Measurements from ENCODE around the gene ATF6B.

Gene ATF6B

DNA sequence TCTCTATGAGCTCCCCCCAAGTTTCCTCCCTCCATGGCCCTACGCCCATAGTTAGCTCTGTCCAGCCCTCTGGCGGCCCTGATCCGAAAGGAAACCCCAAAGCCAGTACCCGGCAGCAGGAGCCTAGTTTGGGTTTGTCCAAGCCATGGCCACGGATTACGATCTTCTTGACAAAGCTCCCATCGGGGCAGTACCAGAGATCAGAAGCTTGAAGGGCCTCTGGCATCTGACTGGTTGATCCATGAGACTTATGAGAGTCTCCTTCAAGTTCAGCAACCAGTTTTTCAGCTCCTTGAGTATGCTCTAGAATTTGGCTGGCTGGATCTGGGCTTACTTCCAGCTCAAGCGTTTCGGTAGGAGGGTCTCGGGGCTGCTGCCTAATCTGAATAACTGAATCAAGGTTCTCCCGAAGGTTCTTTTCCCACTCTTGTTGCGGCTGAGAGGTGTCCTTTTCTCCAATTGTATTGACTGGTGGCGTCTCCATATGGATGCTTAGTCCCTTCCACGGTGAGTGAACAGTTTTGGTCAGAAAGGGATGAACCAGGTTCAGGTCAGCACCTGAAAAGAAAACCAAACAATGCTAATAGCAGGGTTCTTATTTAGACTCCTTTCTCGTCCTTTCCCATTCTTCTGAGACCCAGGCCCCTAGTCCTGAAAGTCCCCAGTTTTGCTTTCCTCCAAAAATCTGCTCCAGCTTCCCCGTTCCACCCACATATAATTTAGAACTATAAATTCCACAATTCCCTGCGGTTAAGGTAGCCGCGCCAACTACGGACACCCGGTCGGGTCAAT is 1.4 kb upstream of the ATF6B start:
- DNase-seq = peak; percentile 45

DNA sequence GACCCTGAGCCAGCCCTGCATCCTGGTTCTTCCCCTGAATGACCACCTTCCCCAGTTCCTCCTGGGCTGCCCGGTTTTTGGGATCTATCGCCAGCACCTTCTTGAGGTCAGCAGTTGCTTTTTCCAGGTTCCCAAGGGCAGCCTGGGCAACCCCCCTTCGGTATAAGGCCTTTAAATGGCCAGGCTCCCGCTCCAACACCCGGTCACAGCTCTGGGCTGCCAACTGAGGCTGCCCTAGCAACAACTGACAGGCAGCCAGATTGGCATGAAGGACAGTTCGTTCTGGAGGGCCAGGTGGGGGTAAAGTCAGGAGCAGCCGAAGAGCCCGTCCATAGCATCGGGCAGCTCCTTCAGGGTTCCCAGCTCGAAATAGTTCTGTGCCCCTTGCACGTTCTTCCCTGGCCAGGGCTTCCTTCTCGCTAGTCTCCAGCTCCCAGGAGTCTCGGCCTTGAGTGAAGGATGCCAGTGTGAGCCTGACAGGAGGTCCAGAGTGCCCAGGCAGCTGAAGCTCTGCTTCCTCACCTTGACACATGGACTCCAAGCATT is 778 bp upstream of the ATF6B start:
- DNase-seq = no peak

DNA sequence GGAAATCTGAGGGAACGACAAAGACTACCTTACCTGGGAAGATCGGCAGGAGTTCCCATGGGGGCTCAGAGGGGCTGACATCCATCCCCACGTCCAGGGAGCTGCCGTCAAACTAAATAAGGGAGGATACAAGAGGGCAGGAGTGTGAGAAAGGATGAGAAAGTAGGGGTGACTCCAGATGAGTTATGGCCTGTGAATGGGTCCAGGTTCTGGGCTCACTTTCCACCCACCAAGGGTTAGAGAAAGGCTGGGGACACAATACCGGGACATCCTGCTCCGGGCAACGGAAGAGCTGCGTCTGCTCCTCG is 683 bp downstream of the ATF6B start:
- no peak for DNase-seq

DNA sequence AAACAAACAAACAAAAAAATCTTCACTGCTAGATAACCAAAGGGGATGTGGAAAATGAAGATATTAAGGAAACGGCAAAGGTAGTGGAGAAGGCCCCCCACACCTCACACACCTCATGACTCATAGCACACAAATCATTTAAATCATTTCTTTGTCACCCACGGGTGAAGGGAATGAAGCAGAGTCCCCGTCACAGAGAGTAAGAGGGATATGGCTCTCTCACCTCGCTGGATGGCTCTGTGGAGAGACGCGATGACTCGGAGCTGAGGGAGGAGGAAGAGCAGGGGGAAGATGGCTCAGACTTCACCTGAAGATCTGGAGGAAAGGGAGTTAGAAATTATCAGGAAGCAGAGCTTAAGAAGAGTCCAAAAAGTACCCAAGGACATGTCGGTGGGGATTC is 1.2 kb downstream of the ATF6B start:
- no peak for DNase-seq

DNA sequence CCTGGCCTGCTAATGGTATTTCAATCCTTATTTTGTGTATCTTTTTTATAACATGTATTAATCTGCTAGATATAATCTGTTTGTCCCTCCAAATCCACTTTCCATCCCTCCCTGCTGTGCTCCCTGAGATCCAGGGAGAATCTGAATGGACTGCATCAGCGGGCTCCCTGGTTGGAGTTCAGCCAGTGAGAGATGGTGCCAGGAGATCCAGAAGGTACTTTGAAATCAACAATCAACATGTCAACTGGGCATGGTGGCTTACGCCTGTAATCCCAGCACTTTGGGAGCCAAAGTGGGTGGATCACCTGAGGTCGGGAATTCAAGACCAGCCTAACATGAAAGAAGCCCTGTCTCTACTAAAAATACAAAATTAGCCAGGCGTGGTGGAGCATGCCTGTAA is 4.4 kb downstream of the ATF6B start:
- no peak for DNase-seq

DNA sequence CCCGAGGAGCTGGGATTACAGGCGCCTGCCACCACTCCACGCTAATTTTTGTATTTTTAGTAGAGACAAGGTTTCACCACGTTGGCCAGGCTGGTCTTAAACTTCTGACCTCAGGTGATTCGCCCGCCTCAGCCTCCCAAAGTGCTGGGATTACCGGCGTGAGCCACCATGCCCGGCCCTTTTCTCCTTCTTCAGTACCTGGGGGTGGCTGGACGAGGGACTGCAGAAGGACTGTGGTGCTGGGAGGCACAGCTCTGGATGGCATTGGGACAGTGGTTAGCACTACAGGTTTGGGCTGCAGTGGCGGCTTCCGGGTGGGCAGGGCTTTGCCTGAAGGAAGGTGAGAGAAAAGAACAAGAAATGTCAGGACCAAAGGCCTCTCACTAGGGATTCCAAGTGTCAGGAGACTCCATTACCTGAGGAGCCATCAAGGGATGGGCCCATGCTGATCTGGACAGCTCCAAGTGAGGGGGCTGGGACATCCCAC is 7.4 kb downstream of the ATF6B start:
- no peak for DNase-seq

DNA sequence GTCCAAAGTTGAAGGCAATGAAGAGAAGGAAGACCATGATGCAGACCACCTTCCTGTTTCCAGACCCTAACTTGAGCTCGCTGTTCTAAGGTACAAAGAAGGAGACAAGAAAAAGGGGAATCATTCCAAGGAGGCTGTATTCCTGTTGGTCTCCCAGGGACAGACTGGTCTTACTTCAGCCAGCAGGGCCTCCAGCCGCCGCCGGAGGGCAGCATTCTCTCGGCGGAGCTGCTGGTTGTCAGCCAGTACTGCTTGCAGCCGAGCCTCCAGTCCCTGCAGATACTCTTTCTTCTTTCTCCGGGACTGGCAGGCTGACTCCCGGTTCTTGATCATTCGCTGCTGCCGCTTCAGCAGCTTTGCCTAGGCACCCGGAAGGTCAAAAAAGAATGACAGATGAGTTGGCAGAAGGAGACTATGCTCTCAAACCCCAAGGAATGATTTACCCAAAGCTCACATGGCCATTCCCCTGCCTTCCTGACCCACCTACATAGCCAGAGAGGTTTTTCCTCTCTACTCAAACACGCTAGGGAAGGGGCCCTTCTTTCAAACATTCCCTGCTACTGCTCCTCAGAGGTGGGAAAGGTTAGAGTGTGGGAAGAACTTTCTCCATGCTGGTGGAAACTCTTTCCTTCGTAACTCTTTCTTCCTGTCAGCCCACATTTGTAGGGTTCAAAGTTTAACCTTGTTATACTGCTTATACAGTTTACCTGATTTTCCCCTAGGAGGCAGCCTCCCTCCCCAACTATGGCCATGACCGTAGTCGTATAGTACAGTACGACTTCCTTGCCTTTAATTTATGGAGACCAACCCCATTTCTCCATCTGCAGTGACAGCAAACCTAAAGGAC is 9.0 kb downstream of the ATF6B start:
- peak; percentile 92 for DNase-seq

DNA sequence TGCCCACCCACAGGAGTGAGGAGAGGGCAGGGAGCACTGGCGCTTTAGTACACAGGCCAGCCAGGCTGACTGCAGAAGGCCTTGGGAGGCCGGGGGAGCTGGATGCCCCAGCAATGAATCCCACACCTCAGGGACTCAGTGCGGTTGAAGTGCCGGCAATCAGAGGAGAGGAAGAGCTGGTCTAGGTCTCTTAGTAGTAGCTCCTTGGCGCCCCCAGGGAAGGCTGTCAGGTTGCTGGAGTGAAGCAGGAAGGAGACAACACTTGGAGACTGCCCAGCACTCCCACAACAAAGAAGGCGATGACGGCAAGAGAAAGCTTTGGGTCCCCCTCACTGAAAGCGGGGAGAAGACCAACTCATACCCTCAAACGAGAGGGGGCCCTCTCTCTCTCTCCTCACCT is 10.6 kb downstream of the ATF6B start:
- DNase-seq = no peak

DNA sequence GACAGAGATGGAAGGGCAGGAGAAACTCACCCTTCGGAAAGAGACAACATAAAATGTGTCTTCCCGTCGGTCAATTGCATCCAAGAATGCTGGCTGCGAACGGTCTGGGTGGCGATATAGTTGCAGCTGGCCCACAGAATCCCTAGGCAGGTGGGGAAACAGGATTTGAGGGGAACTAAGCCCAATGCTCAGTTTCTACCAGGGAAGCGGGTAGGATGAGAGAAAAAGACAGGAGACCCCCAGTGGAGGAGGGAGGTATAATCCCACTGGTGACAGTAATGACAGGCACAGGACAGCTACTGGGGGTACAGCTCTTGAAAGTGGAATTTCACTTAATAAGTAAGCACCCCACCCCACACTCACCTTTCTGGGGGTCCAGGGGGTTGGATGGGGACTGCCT is 11.4 kb downstream of the ATF6B start:
- peak; percentile 45 for DNase-seq

DNA sequence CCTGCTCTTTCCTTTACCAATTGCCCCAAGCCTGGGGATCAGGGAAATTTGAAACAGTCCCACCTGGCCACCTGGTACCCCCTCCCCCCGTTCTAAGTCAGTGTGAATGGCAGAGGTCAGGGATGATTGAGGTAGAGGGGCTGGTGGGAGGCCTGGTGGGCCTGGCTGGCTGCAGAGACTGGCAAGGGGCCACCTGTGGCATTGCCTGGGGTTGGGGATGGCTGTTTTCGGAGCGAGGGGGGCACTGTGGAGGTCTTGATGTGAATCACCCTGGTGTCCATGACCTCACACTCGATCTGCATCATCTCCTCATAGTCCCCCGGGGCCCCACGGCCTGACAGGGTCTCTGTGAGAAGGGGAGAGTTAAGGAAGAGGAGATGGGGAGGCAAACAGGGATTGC is 12.4 kb downstream of the ATF6B start:
- no peak for DNase-seq

DNA sequence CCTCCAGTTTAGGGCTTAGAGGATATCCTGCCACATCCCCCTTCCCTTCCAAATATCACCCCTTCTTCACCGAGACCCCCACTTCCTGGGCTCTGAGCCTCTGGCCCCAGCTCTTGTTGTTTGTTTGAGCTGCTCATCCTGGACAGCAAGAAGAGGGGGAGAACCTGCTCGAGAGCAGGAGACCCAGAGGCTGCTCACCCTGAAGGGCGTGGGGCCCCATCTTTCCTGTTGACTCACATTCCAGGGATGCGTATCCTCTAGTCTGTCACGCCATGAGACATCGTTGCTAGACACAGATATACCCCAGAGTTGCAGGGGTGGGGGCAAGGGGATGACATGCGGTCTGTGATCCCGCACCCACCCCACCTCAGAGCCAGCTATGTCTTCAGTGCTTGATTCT is 13.2 kb downstream of the ATF6B start:
- peak; percentile 39 for DNase-seq

DNA sequence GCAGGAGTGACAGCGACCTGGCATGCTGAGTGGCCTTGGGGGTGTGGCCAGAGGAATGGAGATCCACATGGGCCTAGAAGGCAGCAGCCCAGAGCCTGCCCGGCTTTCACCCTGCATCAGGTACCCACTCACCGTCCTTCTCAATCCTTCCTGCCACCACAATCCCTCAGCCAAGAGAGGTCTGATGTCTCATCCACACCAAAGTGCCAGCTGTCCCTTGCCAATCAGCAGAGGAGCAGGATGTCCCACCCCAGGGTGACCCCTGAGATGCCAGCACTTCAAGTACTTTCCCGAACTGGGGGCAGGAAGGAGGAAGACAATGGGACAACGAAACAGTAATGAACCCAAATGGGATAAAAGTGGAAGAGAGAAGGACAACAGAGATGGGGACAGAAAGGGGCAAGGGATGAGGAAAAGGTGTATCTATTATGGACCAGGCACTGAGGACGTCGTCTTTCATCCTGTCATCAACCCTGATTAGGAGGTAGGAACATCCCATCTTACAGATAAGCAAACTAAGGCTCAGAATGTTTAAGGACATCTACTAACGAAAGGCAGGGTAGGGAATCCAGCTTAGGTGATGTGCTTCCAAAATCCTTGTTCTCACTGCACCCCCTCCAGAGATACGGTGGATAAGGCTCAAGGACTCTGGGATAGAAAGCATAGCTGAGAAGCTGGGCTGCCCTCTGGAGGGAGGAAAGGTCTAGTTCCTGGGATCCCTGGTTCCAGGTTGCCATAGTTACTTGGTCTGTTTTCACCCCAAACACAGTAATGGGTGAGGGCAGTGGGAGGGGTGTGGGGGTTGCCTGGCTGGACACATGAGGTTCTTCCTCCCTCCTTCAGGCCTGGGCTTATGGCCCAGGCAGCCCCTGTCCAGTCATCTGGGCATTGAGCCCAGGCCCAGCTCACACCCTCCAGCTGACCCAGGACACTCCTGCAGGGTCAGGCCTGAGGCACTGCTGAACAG is 14.4 kb downstream of the ATF6B start:
- peak; percentile 57 for DNase-seq

DNA sequence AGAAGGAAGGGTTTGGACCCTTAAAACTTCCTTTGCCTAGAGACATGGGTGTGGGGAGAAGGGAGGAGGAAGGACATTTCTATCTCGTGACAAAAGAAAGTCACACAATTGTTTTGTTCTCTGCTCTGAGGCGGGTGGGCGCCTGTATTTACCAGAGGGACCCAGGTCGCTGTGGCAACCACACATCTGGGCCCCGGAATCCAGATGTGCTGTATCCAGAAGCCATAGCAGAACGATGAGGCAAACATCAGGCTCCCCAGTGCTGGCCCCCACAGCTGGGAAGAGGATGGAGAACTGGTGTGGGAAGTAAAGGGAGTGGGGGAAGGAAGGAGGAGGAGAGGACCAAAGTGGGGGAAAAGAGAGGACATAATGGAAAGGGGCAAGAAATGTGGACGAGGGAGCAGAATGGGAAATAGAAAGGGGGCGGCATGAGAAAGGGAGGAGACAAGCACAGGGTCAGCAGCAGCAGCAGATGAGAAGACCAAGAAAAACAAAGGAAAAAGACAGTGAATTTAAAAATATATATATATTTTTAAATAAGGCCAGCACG is 15.5 kb downstream of the ATF6B start:
- DNase-seq = peak; percentile 67

DNA sequence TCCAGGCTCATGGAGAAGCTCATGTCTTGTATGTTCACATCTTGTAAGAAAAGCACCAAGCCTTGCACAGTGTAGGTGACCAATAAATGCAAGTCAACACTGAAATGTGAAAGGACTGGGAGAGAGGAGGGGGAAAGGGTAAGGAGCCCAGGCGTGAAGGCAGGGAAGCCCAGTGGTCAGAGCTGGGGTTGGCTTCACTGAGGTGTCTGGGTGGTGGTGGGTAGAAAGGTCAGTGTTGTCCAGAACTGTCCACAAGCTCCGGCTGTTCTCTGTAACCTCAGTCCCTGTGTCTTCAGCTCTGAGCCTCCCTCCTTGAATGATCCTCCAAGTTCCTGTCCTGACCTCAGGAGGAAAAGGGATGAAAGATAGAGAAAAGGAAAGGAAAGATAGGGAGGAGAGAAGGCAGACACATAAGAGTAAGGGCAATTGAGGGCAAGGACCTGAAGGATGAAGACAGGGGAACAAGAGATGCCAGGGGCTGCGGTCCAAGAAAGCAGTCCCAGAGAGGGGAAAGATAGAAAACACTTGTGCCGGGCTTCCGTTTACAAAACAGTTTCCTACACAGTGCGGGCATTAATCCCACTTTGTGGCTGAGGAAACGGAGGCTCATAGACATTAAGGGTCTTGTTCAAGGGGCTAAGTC is 16.5 kb downstream of the ATF6B start:
- no peak for DNase-seq

DNA sequence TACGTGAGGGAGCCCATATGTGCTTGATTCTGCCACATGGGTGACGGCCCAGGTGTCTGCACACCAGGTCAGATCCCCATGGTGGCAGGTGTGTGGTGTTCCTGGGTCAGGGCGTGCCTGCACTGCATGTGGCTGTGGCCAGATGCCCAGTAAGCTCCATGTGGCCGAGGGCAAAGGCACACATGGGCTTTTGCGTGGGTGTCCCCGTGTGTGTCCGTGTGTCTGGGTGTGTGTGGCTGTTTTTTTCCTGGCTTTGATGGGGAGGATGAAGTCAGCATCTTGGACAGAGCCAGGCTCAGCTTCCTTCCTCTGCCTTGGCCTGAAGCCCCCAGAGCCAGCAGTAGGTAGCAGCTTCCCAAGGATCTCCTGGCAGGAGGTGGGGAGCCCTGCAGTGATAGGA is 17.4 kb downstream of the ATF6B start:
- no peak for DNase-seq

DNA sequence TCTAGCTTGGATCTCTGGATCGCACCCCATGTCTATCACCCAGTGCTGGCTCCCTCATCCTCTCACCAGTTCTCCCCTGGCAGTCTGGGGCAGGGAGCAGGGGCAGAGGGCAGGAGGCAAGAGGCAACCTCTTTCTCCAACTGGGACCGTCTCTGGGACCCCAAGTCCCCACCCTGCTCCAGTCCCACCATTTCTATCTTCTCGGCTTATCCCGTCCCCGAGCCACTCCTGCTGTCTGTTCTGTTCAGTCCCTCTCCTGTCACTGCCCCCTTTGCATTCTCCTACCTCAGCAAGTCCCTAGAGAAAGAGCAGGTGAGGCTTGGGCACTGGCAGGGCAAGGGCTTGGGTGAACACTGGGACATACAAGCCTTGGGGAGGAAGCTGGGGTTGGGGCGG is 18.3 kb downstream of the ATF6B start:
- DNase-seq = no peak

DNA sequence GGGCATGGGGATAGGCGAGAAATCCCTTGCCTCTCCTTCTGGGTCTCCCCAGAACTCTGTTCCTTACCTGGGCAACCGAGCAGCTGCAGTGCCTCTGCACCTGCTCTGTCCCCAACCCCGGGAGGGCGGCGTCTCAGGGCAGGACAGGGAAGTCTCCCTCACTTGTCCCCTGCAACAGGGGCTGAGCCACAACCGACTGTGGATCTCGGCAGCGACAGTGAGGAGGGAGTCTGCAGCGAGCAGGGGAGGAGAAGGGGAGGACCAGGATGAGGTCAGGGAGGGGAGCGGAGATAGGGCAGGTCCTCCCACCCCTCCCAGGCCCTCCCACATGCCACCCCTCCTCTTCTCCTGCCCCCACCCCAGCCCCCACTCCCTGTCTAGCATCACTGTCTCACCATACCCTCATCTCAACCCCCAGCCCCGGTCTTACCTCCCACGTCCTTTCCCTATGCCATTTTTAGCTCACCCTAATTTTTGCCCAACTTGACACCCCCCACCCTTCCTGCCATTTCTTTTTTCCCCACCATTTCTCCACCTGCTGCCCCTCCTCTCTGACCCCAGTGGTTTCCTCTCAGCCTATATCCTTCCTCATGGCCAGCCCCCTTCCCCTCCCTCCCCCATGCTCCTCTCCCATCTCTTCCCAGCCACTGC is 18.8 kb downstream of the ATF6B start, which contains the start of gene TNXB:
TSS of gene TNXB (minus strand) at position 225 of the 651 bp plus-strand sequence. CDS start 11,140 bp downstream, outside the sequence.
- DNase-seq = no peak

DNA sequence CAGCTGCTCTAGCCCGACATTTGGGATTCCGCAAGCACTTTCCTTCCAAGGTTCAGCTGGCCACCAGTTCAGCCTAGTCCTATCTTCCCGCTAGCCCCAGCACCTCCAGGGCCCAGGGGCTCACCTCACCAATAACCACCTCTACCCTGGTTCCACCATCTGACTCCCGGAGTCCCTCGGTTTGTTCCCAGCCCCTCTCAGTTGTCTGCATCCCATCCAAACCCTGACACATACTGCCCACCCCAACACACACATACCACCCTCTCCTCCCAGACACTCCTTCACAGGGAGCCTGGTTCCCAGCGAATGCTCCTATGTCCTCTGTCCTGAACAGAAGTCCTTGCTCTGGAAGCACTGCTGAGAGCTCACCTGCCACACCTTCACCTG is 19.3 kb downstream of the ATF6B start:
- no peak for DNase-seq

DNA sequence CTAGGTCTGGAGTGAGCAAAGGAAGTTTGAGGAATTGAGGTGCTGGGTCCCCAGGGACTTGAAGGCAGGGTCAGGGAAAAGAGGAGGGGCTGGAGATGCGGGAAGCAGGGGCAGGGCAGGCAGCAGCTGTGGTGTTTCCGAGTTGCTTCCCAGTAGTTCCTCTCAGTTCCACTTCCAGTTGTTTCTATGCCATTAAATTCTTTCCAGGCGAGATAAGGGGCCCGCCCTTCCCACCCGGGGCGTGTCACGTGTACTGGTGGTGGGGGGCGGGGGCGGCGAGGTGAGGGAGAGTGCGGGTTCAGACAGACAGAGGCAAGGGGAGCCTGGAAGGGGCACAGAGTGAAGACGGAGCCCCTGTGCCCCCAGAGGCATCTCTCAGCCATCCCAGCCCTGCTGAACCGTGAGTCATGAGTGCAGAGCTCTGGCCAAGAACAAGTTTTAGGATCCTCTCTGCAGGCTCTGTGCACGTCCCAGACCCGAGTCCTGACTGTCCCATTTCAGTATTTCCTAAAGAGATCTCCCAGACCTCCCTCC is 19.9 kb downstream of the ATF6B start:
- DNase-seq = peak; percentile 68

DNA sequence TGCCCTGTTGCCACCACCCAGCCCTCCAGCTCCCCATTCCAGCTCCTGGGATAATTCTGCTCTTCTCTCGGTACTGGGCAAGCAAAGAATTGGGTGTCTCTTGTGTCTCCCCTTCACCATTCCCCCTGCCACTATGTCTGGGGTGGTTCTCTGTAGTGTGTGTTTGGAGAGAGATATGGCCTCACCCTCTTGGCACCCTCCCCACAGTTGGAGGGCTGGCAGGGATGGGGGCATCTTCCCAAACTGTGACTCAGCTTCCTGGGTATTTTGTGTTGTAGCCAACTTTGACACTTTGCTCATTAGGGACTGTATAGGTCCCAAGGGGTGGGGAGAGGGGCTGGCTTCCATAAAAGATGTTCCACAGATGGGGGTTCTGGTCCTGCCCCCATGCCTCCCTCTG is 20.6 kb downstream of the ATF6B start:
- no peak for DNase-seq

DNA sequence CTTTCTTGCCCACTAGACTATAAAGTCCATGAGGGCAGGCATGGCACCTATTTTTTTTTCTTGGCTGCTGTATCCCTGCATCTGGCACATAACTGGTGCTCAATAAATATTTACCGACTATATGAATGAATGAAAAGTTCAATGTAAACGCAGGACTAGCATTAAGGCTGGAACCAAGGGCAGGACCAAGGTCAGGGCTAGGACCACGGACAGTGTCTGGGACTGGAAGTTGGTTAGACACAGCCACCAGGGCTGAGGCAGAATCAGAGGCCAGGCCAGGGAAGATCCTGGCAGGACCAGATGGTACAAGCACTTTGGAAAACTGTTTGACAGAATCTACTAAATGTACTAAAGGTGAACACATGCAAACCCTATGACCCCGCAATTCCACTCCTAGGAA is 22.6 kb downstream of the ATF6B start:
- no peak for DNase-seq

Data from eye (tissue), 1 donor.